NOMO-1 treated with DMSO at 0.1 percent for 48 hours (cell line): ENCODE measurements around the gene PHLDA1.
"Not testable (repeated sequence)": the region's sequence is repeated elsewhere in the genome, so short reads cannot be mapped to it uniquely, and the experiment has no call there.

ENCODE experiments used
- DNase-seq: peaks from one replicate; lab custom pipeline; 2025; ENCODE audit not compliant: unreplicated experiment; lab: John Stamatoyannopoulos, UW

PHLDA1 gene

DNA sequence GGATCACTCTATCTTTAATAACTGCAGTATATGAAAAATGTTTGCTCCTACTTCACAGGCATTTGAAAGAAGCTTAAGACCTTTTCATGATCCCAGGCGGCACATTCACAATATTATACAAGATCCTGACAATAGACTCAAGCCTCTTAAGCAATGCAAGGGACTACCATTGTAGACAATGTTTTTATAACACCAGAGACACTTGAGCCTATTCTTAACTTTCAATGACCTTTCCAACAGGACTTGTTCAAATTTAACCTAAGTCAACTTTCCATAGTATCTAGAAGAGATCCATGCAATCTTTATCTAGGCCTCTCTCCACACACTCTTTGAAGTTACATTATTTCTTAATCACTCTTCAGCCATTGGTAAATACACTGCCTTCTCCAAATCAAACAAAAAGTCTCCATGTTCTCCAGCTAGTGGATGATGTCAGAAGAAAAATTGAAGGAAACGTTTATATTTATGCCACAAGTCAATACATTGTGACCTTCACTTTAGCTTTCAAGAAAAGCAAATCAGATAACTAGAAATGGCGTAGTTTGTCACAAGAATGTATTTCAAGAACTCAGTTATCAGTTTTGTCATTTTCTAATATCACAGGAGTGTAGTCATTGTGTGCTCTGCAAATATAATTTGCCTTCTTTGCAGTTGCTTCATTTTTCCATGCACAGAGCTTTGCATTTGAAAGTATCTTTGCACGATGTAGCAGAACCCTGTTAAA, 41.2 kb downstream of the PHLDA1 start:
- DNase-seq = no peak

- not testable (repeated sequence) for DNase-seq
Measured at GRCh38 chr12:75987709-75988108, 43.9 kb downstream of the PHLDA1 start.

DNA sequence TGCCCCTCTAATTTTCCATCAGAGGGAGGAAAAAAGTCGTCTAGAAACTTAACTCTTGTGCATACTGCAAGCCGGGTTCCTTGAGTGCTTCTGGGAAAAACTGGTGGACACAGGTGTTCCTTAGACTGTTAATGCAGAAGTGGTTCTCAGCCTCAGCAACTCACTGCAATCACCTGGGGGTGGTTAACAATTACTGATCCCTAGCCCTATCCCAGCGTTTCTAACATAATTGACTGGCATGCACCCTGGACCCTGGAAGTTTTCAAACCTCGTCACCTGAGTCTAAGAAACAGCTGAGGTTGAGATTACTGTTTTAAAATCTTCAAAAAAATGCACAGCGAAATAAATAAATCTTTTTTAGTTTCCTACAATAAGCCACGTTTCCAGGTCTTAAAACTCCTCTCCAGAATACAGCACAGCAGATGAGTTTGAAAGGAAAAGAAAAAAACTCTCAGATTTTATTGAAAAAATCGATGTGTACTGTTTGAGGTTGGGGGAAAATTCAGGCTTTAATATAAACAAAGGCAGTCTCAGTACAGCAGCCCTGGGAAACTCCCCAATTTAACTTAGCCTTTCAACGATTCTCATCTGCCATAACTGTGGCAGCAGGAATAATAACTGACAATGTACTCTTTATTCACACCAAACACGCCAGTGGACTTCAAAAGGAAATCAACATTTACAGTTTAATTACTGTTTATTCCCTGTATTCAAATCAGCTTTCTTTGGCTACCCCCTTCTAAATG, 45.4 kb downstream of the PHLDA1 start:
- no peak for DNase-seq

DNA sequence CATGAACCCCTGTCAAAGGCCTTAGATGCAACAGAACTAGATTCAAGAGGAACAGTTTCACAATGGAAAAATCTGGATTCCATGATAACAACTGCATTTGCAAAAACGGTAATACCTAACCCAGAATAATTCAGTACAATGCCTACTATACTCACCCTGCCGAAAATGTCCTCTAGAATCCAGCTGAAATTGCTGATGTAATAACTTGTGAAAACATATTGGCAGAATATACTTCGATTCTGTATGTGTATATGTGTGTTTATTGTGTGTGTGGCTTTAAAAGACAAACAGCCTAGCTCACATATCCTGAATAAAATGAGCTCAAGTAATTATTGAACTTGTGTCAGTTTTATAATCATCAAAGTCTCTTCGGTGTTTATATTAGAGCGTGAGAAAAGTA, 46.0 kb downstream of the PHLDA1 start:
- DNase-seq = no peak

- no peak for DNase-seq
Measured at GRCh38 chr12:75984577-75985182, 46.9 kb downstream of the PHLDA1 start.

GRCh38 chr12:75983851-75984250, 47.7 kb downstream of the PHLDA1 start:
- DNase-seq = not testable (repeated sequence)

GRCh38 chr12:75982979-75983660, 48.5 kb downstream of the PHLDA1 start:
- no peak for DNase-seq

DNA sequence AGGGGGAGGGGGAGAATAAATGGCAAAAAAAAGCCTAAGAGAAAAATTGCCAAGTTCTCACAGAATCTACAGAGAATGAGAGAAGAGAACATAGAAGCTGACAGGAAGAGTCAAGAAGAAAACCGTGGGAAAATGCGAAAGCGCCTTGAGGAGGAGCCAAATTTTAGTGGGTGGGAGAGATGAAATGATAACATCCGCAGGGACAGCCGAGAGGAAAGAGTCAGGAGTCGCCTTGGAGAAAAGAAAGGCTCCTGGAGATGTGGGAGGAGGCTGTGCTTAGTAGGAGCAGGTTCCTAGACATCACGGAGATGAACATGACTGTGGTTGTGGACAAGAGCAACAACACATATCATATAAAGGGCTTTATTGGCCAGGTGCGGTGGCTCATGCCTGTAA, 49.4 kb downstream of the PHLDA1 start:
- no peak for DNase-seq

GRCh38 chr12:75981247-75982168, 50.1 kb downstream of the PHLDA1 start:
- DNase-seq = peak; percentile 32

DNA sequence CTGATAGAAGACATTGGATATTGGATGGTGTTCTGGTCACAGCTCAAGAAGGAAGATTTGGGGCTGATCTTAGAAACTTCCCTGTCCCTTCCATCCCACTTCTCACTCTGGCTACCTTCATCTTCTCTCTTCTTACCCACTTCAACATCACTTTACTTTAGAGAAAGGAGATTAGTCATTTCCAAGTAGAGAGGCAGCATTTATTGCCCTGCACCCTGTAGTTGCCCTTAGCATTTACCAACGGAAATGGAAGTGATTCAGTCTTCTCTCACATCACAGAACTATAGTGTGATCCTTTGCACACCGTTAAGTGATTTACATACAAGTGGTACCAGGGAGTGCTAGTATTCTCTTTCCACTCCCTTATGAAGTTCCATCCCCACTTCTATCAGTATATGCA, 52.4 kb downstream of the PHLDA1 start:
- peak; percentile 33 for DNase-seq

- no peak for DNase-seq
Measured at GRCh38 chr12:75978677-75979076, 52.9 kb downstream of the PHLDA1 start.

- DNase-seq = peak; percentile 98
Measured at GRCh38 chr12:75977952-75978671, 53.5 kb downstream of the PHLDA1 start.

DNA sequence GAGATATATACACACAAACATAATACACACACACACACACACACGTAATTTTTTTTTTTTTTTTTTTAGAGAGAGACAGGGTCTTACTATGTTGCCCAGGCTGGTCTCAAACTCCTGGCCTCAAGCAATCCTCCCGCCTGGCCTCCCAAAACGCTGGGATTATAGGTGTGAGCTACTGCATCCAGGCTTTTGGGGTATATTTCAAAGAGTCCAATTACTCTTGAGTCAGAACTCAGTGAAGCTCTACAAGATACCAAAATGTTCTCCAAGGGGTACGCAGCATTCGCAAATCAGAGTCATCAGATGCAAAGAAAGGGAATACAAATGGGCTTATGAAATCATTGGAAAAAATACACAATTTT, 54.0 kb downstream of the PHLDA1 start:
- DNase-seq = no peak

DNA sequence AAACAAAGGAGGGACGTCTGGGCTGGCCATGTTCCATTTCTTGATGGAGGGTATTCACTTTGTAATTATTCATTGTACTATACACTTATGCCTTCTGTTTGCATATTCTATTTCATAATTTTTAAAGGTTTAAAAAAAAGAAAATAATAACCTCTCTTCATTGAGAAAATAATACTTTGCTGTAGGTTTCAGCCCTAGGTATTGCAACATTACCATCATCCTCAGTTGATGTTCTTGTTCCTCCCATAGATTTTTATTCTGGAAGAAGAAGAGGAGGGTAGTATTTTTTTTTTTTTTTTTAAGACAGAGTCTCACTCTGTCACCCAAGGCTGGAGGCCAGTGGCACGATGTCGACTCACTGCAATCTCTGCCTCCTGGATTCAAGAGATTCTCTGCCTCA, 54.7 kb downstream of the PHLDA1 start:
- DNase-seq = no peak

DNA sequence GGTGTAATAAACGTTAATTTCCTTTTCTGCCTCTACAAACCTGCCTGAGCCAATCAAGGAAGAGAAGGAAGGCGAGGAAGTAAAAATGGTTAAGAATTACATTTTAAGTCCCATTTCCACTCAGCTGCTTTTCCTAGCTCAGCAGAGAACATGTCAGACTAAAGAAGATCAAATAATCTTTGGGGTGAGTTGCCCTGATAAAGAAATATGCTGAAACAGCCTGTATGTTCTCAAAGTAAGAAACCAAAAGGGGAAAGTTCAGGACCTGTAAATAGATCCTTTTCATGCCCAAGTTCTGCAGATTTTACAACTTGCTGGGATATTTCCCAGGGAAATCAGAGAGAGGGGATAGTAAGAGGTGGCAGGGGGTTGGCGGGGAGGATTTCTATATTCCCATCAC, 55.5 kb downstream of the PHLDA1 start:
- DNase-seq = no peak

DNA sequence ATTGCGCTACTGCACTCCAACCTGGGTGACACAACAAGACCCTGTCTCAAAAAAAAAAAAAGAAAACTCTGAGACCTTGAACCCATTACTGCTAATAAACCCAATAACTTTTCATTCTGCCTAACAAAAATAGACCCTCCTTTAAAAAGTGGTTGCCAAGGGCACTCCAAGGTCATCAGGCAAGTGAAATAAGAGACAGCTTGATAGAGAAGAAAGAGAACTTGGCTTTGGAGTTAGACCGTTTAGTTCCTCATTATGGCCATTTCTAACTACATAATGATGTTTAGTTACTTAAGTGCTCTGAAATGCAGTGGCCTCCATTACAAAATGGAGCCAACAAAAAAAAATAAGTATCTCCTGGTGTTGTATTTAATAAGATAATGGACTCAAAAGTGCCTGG, 55.9 kb downstream of the PHLDA1 start:
- peak; percentile 73 for DNase-seq
